ENCODE results near the gene SULT2A1.

DNA sequence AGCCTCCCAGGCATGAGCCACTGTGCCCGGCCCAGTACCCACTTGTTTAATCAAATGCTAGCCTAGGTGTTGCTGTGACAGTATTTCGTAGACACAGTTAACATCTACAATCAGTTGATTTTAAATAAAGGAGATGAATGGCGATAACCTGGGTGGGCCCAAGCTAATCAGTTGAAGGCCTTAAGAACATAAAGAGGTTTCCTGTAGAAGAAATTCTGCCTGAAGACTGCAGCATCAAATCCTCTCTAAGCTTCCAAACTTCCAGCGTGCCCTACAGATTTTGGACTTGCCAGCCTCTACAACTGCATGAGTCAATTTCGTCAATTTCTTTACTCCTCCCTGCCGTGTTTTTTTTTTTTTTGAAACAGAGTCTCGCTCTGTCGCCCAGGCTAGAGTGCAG lies 13.2 kb upstream of the SULT2A1 start:
- TF ChIP-seq, protein P1, sequence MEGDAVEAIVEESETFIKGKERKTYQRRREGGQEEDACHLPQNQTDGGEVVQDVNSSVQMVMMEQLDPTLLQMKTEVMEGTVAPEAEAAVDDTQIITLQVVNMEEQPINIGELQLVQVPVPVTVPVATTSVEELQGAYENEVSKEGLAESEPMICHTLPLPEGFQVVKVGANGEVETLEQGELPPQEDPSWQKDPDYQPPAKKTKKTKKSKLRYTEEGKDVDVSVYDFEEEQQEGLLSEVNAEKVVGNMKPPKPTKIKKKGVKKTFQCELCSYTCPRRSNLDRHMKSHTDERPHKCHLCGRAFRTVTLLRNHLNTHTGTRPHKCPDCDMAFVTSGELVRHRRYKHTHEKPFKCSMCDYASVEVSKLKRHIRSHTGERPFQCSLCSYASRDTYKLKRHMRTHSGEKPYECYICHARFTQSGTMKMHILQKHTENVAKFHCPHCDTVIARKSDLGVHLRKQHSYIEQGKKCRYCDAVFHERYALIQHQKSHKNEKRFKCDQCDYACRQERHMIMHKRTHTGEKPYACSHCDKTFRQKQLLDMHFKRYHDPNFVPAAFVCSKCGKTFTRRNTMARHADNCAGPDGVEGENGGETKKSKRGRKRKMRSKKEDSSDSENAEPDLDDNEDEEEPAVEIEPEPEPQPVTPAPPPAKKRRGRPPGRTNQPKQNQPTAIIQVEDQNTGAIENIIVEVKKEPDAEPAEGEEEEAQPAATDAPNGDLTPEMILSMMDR (optimal IDR thresholded peaks at IDR 0.05 in 1 of 3, IDR thresholded peaks at IDR 0.05 in 1 of 3, conservative IDR thresholded peaks at IDR 0.05 in 1 of 3; ENCODE audit: extremely low read depth in 1 of 3, insufficient read depth in 2 of 3, low read length in 3 of 3) = no peak
- TF ChIP-seq EZH2 (IDR thresholded peaks at IDR 0.05; ENCODE audit: low read length) = no peak
